ENCODE measurements around the gene SUMF1. TPM values are rescaled to one million over a fixed set of nuclear protein-coding genes. Genes with fewer than 3 reads are reported as not detected.

The SUMF1 gene
- total and polyA plus RNA-seq, 2 experiments from 2014 or later = 23.5 to 29.9 TPM

GRCh38 chr3:4314688-4315087 lies 152.4 kb downstream of the SUMF1 start:
- Histone ChIP-seq H3K4me3 (no peak overlapping the region), H3K4me1 (ENCODE audit: low read depth) (peaks cover 13% of the 10 kb centered on the region), H3K36me3 (no peaks in the 10 kb centered on the region), H3K27ac (no peak overlapping the region), H3K9me3 (ENCODE audit: low read depth) (no peaks in the 10 kb centered on the region), H3K27me3 (no peaks in the 10 kb centered on the region)
- TF ChIP-seq CTCF (IDR thresholded peaks at IDR 0.05; ENCODE audit: low read depth, low read length) = peak; percentile 46
- DNase-seq (ENCODE audit: low read depth in 1 of 2, low spot score in 1 of 2) = no peak

- no peak for DNase-seq (ENCODE audit: low read depth in 1 of 2, low spot score in 1 of 2)
- peaks cover 13% of the 10 kb centered on the region for H3K4me1 ChIP-seq (ENCODE audit: low read depth)
- no peak overlapping the region for H3K27ac ChIP-seq
- H3K27me3 ChIP-seq = no peaks in the 10 kb centered on the region
- H3K36me3 ChIP-seq = no peaks in the 10 kb centered on the region
- no peak overlapping the region for H3K4me3 ChIP-seq
- no peaks in the 10 kb centered on the region for H3K9me3 ChIP-seq (ENCODE audit: low read depth)
- no peak for TF ChIP-seq CTCF (IDR thresholded peaks at IDR 0.05; ENCODE audit: low read depth, low read length)
These were observed 153.3 kb downstream of the SUMF1 start for GRCh38 chr3:4313606-4314293.

GRCh38 chr3:4311496-4311895 lies 155.6 kb downstream of the SUMF1 start:
- DNase-seq (ENCODE audit: low read depth in 1 of 2, low spot score in 1 of 2) = peak in 1 of 2 donors; percentile 7
- Histone ChIP-seq H3K4me1 (ENCODE audit: low read depth) (peaks cover 17% of the 10 kb centered on the region), H3K27ac (peak overlapping the region; percentile 46), H3K36me3 (no peaks in the 10 kb centered on the region), H3K27me3 (no peaks in the 10 kb centered on the region), H3K4me3 (no peak overlapping the region), H3K9me3 (ENCODE audit: low read depth) (no peaks in the 10 kb centered on the region)
- TF ChIP-seq CTCF (IDR thresholded peaks at IDR 0.05; ENCODE audit: low read depth, low read length) = no peak

Other genes starting within 250 kb of the SUMF1 start
- gene SETMAR, start 163.9 kb downstream of the SUMF1 start, total RNA-seq = 15.3 and 20.6 TPM in 2 replicates
- 17.3 and 17.6 TPM in 2 replicates for gene SETMAR, start 163.9 kb downstream of the SUMF1 start, polyA plus RNA-seq
- gene ITPR1, start 26.1 kb upstream of the SUMF1 start, total RNA-seq = 20.2 and 28.8 TPM in 2 replicates
- gene ITPR1, start 26.1 kb upstream of the SUMF1 start, polyA plus RNA-seq = 14.4 and 17.6 TPM in 2 replicates

All from cardiac muscle cell (in vitro differentiated cells and primary cell).